CD14-positive monocyte (primary cell): ENCODE data around the gene FGF4. TPM values are rescaled to one million over a fixed set of nuclear protein-coding genes. Genes with fewer than 3 reads are reported as not detected.

Source experiments
- DNase-seq, 3 donors: peaks; one replicate each; pipeline ENCODE4 v3.0.0-alpha.2; 2011 to 2022
- H2AFZ ChIP-seq: 2 replicates; pipeline ENCODE4 v1.6.0; 2012; ENCODE audit warnings: mild to moderate bottlenecking, low read depth, low read length, inconsistent platforms; ENCODE audit not compliant: insufficient read depth, poor library complexity, severe bottlenecking
- H3K27ac ChIP-seq, 2 donors: 1 replicate in 1 of 2; 2 replicates in 1 of 2; pipeline ENCODE4 v1.5.1; 2012 to 2013; ENCODE audit warnings: low read length in 2 of 2, control low read depth in 1 of 2, inconsistent platforms in 1 of 2, low read depth in 1 of 2, mild to moderate bottlenecking in 1 of 2
- H3K27me3 ChIP-seq, 2 donors: one replicate each; pipeline versions ENCODE4 v1.6.0 to v1.6.1; 2011 to 2013; ENCODE audit warnings: low read length in 2 of 2; ENCODE audit not compliant: control insufficient read depth in 2 of 2, insufficient read depth in 2 of 2
- H3K36me3 ChIP-seq, 2 donors: replicated peaks in 1 of 2; 1 replicate in 1 of 2; 2 replicates in 1 of 2; pipeline versions ENCODE4 v1.5.1 to v1.6.1; 2012 to 2013; ENCODE audit warnings: low read length in 2 of 2, control low read depth in 1 of 2, inconsistent platforms in 1 of 2, mild to moderate bottlenecking in 1 of 2; ENCODE audit not compliant: insufficient read depth in 2 of 2, control insufficient read depth in 1 of 2
- H3K4me1 ChIP-seq, 2 donors: 1 replicate in 1 of 2; 2 replicates in 1 of 2; pipeline versions ENCODE4 v1.5.1 to v1.6.1; 2012 to 2013; ENCODE audit warnings: low read length in 2 of 2, control low read depth in 1 of 2, inconsistent platforms in 1 of 2, mild to moderate bottlenecking in 1 of 2, moderate library complexity in 1 of 2; ENCODE audit not compliant: insufficient read depth in 2 of 2, control insufficient read depth in 1 of 2
- H3K4me2 ChIP-seq: replicated peaks from 2 replicates; pipeline ENCODE3; 2012; ENCODE audit warnings: low read length, moderate library complexity, mild to moderate bottlenecking; ENCODE audit not compliant: poor library complexity, severe bottlenecking; ENCODE audit errors: extremely low read depth
- H3K4me3 ChIP-seq, 3 experiments: fragments of 200-600 bp in 1 of 3; sonication (generic) in 1 of 3; replicated peaks in 1 of 3; 1 replicate in 2 of 3; 2 replicates in 1 of 3; pipeline ENCODE4 v1.5.1; 2011 to 2013; ENCODE audit warnings: low read length in 3 of 3, mild to moderate bottlenecking in 3 of 3, control low read depth in 2 of 3, low read depth in 2 of 3, inconsistent platforms in 1 of 3, moderate library complexity in 1 of 3
- H3K79me2 ChIP-seq: 2 replicates; pipeline ENCODE4 v1.6.0; 2012; ENCODE audit warnings: mild to moderate bottlenecking, control low read depth, inconsistent platforms, low read length, moderate library complexity; ENCODE audit not compliant: insufficient read depth
- H3K9ac ChIP-seq: 2 replicates; pipeline ENCODE4 v1.6.0; 2017; ENCODE audit warnings: low read length, mild to moderate bottlenecking; ENCODE audit not compliant: insufficient read depth, poor library complexity, severe bottlenecking
- H3K9me3 ChIP-seq, 2 donors: replicated peaks in 1 of 2; 1 replicate in 1 of 2; 2 replicates in 1 of 2; pipeline versions ENCODE4 v1.5.1 to v1.6.1; 2012 to 2013; ENCODE audit warnings: low read length in 2 of 2, control low read depth in 1 of 2; ENCODE audit not compliant: control insufficient read depth in 1 of 2, insufficient read depth in 1 of 2
- H4K20me1 ChIP-seq: 2 replicates; pipeline ENCODE4 v1.6.0; 2012; ENCODE audit warnings: mild to moderate bottlenecking, low read length, control low read depth, moderate library complexity; ENCODE audit not compliant: insufficient read depth
- H3K27ac Mint-ChIP-seq, 7 donors: one replicate each; pipeline ENCODE4 v1.8.0; 2020; ENCODE audit warnings: mild to moderate bottlenecking in 7 of 7, mixed read lengths in 7 of 7, moderate library complexity in 6 of 7, inconsistent platforms in 2 of 7
- H3K27me3 Mint-ChIP-seq, 3 donors: one replicate each; pipeline ENCODE4 v1.8.0; 2021 to 2022; ENCODE audit warnings: low read depth in 3 of 3, mild to moderate bottlenecking in 3 of 3, mixed read lengths in 3 of 3, moderate library complexity in 3 of 3, inconsistent platforms in 1 of 3
- H3K36me3 Mint-ChIP-seq, 2 donors: one replicate each; pipeline ENCODE4 v1.8.0; 2020; ENCODE audit warnings: mixed read lengths in 2 of 2, inconsistent platforms in 1 of 2, mild to moderate bottlenecking in 1 of 2
- H3K4me1 Mint-ChIP-seq: one replicate; pipeline ENCODE4 v1.8.0; 2020; ENCODE audit warnings: mild to moderate bottlenecking, mixed read lengths
- H3K4me3 Mint-ChIP-seq, 2 donors: one replicate each; pipeline ENCODE4 v1.8.0; 2020; ENCODE audit warnings: mild to moderate bottlenecking in 2 of 2, mixed read lengths in 2 of 2, moderate library complexity in 1 of 2
- H3K9me3 Mint-ChIP-seq, 7 donors: one replicate each; pipeline ENCODE4 v1.8.0; 2020 to 2022; ENCODE audit warnings: mixed read lengths in 7 of 7, mild to moderate bottlenecking in 6 of 7, moderate library complexity in 6 of 7, inconsistent platforms in 2 of 7
- WGBS: methylation state at CpG from one replicate; pipeline ENCODE4 v1.1.5; 2013; ENCODE audit warnings: missing lambda C conversion rate; ENCODE audit not compliant: insufficient coverage; 5-methylcytosine and 5-hydroxymethylcytosine counted together
- intact Hi-C, 2 donors: fragments of 100-400 bp; cut with micrococcal nuclease; formaldehyde crosslinking; loops; one replicate each; pipeline versions ENCODE4 v1.15.0 to v1.15.1; 2023
- polyA plus RNA-seq, 3 donors: library from polyadenylated mRNA; depleted of rRNA in 1 of 3; unstranded in 2 of 3; stranded (reverse) in 1 of 3; fragments of 300-500 nt in 2 of 3; fragments of >200 nt in 1 of 3; fragmentation: Illumina TruSeq in 2 of 3; gene quantifications; 1 replicate in 2 of 3; 2 replicates in 1 of 3; pipeline ENCODE4 v1.2.3, GENCODE V29; 2012 to 2021
- TF ChIP-seq, protein P1 (sequence below): fragments of 200-600 bp; IDR thresholded peaks from one replicate; pipeline ENCODE4 v1.8.0; 2022; ENCODE audit warnings: antibody characterized with exemption, mild to moderate bottlenecking

FGF4 gene
- polyA plus RNA-seq, 3 donors, result not detected

DNA sequence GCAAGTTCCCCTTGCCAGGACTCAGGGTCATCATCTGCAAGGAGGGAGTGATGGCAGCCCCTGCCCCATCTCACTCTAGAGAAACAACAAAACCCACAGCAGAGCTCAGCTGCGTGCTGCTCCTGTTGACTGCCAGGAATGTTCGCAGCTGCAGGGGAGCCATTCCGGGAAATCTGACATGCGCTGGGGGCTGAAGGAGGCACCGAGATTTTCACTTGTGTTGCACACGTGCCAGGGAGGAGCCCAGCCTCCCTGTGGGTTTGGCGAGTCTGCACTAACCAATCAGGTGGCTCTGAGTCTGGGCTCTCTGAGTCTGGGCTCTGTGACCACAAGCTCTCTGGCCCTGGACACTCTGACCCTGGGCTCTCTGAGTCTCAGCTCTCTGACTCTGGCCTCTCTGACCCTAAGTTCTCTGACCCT lies 33.5 kb upstream of the FGF4 start:
- H3K9me3 Mint-ChIP-seq, result no peaks in the 10 kb centered on the region
- Histone ChIP-seq H3K4me2 (no peak overlapping the region), H2AFZ (no peak overlapping the region), H4K20me1 (no peaks in the 10 kb centered on the region), H3K4me3 (no peak overlapping the region), H3K9ac (no peak overlapping the region), H3K27me3 (no peaks in the 10 kb centered on the region), H3K27ac (no peak overlapping the region), H3K79me2 (no peaks in the 10 kb centered on the region), H3K36me3 (no peaks in the 10 kb centered on the region), H3K4me1 (no peaks in the 10 kb centered on the region), H3K9me3 (no peaks in the 10 kb centered on the region)
- DNase-seq, result no peak
- no peak overlapping the region for H3K4me3 Mint-ChIP-seq
- H3K27ac Mint-ChIP-seq, result no peak overlapping the region
- no peaks in the 10 kb centered on the region for H3K36me3 Mint-ChIP-seq
- intact Hi-C loops, result loop anchor here in 1 of 2 donors (10.0 kb wide), 1 partner anchor 64 kb away; no protein-coding TSS in a partner anchor
- WGBS, result 34% methylated on average over 7 of the region's 7 CpGs
- H3K27me3 Mint-ChIP-seq, result peaks cover 5 to 11% (median 9%) of the 10 kb centered on the region in 3 donors
- H3K4me1 Mint-ChIP-seq, result no peaks in the 10 kb centered on the region
- TF ChIP-seq, protein P1, sequence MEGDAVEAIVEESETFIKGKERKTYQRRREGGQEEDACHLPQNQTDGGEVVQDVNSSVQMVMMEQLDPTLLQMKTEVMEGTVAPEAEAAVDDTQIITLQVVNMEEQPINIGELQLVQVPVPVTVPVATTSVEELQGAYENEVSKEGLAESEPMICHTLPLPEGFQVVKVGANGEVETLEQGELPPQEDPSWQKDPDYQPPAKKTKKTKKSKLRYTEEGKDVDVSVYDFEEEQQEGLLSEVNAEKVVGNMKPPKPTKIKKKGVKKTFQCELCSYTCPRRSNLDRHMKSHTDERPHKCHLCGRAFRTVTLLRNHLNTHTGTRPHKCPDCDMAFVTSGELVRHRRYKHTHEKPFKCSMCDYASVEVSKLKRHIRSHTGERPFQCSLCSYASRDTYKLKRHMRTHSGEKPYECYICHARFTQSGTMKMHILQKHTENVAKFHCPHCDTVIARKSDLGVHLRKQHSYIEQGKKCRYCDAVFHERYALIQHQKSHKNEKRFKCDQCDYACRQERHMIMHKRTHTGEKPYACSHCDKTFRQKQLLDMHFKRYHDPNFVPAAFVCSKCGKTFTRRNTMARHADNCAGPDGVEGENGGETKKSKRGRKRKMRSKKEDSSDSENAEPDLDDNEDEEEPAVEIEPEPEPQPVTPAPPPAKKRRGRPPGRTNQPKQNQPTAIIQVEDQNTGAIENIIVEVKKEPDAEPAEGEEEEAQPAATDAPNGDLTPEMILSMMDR, result no peak

DNA sequence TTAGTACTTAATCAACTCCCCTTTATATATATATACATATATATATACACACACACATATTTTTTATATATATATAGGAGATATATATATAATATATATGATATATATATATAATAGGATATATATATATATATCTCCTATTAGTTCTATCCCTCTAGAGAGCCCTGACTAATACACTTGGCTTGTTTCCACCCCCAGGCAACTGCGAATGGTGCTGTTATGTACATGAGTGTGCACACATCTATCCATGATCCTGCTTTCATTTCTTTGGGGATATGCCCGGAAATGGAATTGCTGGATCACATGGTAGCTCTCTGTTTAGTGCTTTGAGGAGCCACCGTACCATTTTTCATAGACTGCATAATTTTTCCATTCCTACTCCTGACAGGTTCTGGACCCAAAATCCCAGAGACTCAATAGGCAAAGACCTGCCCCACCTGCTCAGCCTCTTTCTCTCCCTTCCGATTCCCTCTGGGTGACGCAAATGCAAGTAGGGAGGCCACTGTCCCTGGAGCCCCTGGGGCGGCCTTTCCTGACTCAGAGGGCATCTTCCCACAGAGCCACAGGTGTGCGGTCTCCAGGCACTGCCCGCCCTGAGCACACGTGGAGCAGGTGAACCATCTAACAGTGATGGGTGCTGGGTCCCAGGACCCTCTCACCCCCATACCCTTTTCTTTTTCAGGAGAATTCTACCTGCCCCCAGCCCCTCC lies 32.1 kb upstream of the FGF4 start:
- no peak overlapping the region for H3K27ac Mint-ChIP-seq
- H3K9me3 ChIP-seq, result no peaks in the 10 kb centered on the region
- H3K4me3 ChIP-seq, result no peak overlapping the region
- H3K79me2 ChIP-seq, result no peaks in the 10 kb centered on the region
- no peaks in the 10 kb centered on the region for H3K36me3 ChIP-seq
- no peak overlapping the region for H3K4me2 ChIP-seq
- DNase-seq, result no peak
- peaks cover 0 to 3% (median 0%) of the 10 kb centered on the region in 7 donors for H3K9me3 Mint-ChIP-seq
- no peaks in the 10 kb centered on the region for H3K36me3 Mint-ChIP-seq
- no peaks in the 10 kb centered on the region for H3K4me1 Mint-ChIP-seq
- no peak overlapping the region for H2AFZ ChIP-seq
- no peaks in the 10 kb centered on the region for H3K27me3 ChIP-seq
- H3K9ac ChIP-seq, result no peak overlapping the region
- TF ChIP-seq, protein P1, result no peak
- H4K20me1 ChIP-seq, result no peaks in the 10 kb centered on the region
- H3K27me3 Mint-ChIP-seq, result peaks cover 8 to 10% (median 9%) of the 10 kb centered on the region in 3 donors
- 94% methylated on average over 8 of the region's 9 CpGs for WGBS
- intact Hi-C loops, result loop anchor here in 1 of 2 donors (10.0 kb wide), 1 partner anchor 62 kb away; no protein-coding TSS in a partner anchor
- H3K4me3 Mint-ChIP-seq, result no peak overlapping the region
- no peak overlapping the region for H3K27ac ChIP-seq
- H3K4me1 ChIP-seq, result no peaks in the 10 kb centered on the region
